HepG2 (cell line): ENCODE measurements around the gene COPS7A. TPM values are rescaled to one million over a fixed set of nuclear protein-coding genes. Genes with fewer than 3 reads are reported as not detected.
A peak's percentile ranks its signal among the peaks of the same experiment; 100 is the strongest.

Experiments
- ARNT2 ChIP-seq: sonication (generic); formaldehyde crosslinking; IDR thresholded peaks from 2 replicates; pipeline ENCODE4 v1.8.0; 2022; ENCODE audit warnings: mild to moderate bottlenecking, low read depth, missing genetic modification reagents, moderate library complexity
- BRCA1 ChIP-seq: sonication (generic); formaldehyde crosslinking; IDR thresholded peaks from 2 replicates; pipeline ENCODE4 v1.4.0; 2020; ENCODE audit warnings: missing genetic modification reagents
- FIP1L1 ChIP-seq: fragments of 200-400 bp; formaldehyde crosslinking; IDR thresholded peaks from 2 replicates; pipeline ENCODE4 v1.6.1; 2018; ENCODE audit warnings: low read depth, mild to moderate bottlenecking, low read length, moderate library complexity, borderline replicate concordance; ENCODE audit not compliant: insufficient read depth
- KAT7 ChIP-seq: IDR thresholded peaks from 2 replicates; pipeline ENCODE4 v1.6.1; 2018; ENCODE audit warnings: borderline replicate concordance, missing compliant biosample characterization
- NRL ChIP-seq: sonication (generic); formaldehyde crosslinking; IDR thresholded peaks from 2 replicates; pipeline ENCODE4 v1.5.0; 2020; ENCODE audit warnings: missing genetic modification reagents, mild to moderate bottlenecking, moderate library complexity, borderline replicate concordance
- RNF2 ChIP-seq: fragments of 450-650 bp; conservative IDR thresholded peaks from 2 replicates; pipeline ENCODE4 v1.6.1; 2016; ENCODE audit warnings: low read depth
- SNAPC2 ChIP-seq: sonication (generic); formaldehyde crosslinking; IDR thresholded peaks from 2 replicates; pipeline ENCODE4 v1.8.1; 2022; ENCODE audit warnings: mild to moderate bottlenecking, missing genetic modification reagents
- TGIF2 ChIP-seq: IDR thresholded peaks from 2 replicates; pipeline ENCODE4 v1.6.1; 2016; ENCODE audit warnings: control low read depth, missing compliant biosample characterization
- ZNF678 ChIP-seq: sonication (generic); formaldehyde crosslinking; IDR thresholded peaks from 2 replicates; pipeline ENCODE4 v1.4.0; 2020; ENCODE audit warnings: mild to moderate bottlenecking, missing genetic modification reagents
- ZNF83 ChIP-seq: sonication (generic); formaldehyde crosslinking; IDR thresholded peaks from 2 replicates; pipeline ENCODE4 v1.4.0; 2020; ENCODE audit warnings: missing genetic modification reagents, mild to moderate bottlenecking, borderline replicate concordance
- polyA plus RNA-seq, 8 experiments: library from polyadenylated mRNA; depleted of rRNA in 3 of 8; stranded (reverse) in 7 of 8; unstranded in 1 of 8; fragments of >200 nt; fragmentation: Illumina TruSeq in 4 of 8; extraction: Trizol in 4 of 8; gene quantifications; 2 replicates each; pipeline versions ENCODE4 v1.2.1 to v1.2.3, GENCODE V29; 2011 to 2016; ENCODE audit warnings: low read depth in 4 of 8, missing spikeins in 1 of 8, mixed read lengths in 1 of 8; ENCODE audit not compliant: insufficient read depth in 1 of 8
- total RNA-seq, 5 experiments: library from RNA; depleted of rRNA; stranded (reverse); fragments of >200 nt; fragmentation: Illumina TruSeq; extraction: Trizol; gene quantifications; 2 replicates each; pipeline ENCODE4 v1.2.3, GENCODE V29; 2016; ENCODE audit warnings: low read depth in 1 of 5
- TF ChIP-seq, protein P1 (sequence below): sonication (generic); formaldehyde crosslinking; IDR thresholded peaks from 2 replicates; pipeline ENCODE4 v1.4.0; 2020; ENCODE audit warnings: mild to moderate bottlenecking, missing genetic modification reagents
- TF ChIP-seq, protein P2 (sequence below): sonication (generic); formaldehyde crosslinking; IDR thresholded peaks from 2 replicates; pipeline ENCODE4 v1.4.0; 2020; ENCODE audit warnings: mild to moderate bottlenecking, missing genetic modification reagents
- TF ChIP-seq, protein P3 (sequence below): sonication (generic); formaldehyde crosslinking; IDR thresholded peaks from 2 replicates; pipeline ENCODE4 v1.4.0; 2020; ENCODE audit warnings: missing genetic modification reagents, mild to moderate bottlenecking, borderline replicate concordance
- TF ChIP-seq, protein P4 (sequence below): sonication (generic); formaldehyde crosslinking; conservative IDR thresholded peaks from 2 replicates; pipeline ENCODE4 v1.8.0; 2022; ENCODE audit warnings: mild to moderate bottlenecking, moderate library complexity, missing genetic modification reagents
- TF ChIP-seq, protein P5 (sequence below): sonication (generic); formaldehyde crosslinking; IDR thresholded peaks from 2 replicates; pipeline ENCODE4 v1.4.0; 2020; ENCODE audit warnings: missing genetic modification reagents
- TF ChIP-seq, protein P6 (sequence below): sonication (generic); formaldehyde crosslinking; IDR thresholded peaks from 2 replicates; pipeline ENCODE4 v1.8.0; 2023; ENCODE audit warnings: mild to moderate bottlenecking, missing genetic modification reagents
- TF ChIP-seq, protein P7 (sequence below): sonication (generic); formaldehyde crosslinking; IDR thresholded peaks from 2 replicates; pipeline ENCODE4 v1.5.0; 2020; ENCODE audit warnings: mild to moderate bottlenecking, missing genetic modification reagents, moderate library complexity

COPS7A gene
- total and polyA plus RNA-seq, 2 of the 13 experiments (the other 11 are each of a cell fraction or from before 2014, with no cell fraction given) = 40.0 to 73.6 TPM

DNA sequence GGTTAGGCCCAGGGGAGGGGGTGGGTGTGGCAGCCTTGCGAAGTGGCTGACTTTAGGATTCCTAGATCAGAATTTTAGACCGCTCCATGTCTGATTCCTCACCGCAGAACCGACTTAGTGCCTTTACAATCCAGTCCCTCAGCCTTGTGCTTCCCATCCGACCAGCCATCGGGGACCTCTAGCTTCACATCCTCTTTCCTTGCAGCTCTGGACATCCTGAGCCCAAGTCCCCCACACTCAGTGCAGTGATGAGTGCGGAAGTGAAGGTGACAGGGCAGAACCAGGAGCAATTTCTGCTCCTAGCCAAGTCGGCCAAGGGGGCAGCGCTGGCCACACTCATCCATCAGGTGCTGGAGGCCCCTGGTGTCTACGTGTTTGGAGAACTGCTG is 557 bp downstream of the COPS7A start (continued):
- TF ChIP-seq NRL (CRISPR knock-in tag) (peak; percentile 75; the same call in 1 of the 2 replicates), ZNF83 (CRISPR knock-in tag) (0 out of 2 replicates have a peak, but pooled peaks have one; percentile 12), ZNF678 (CRISPR knock-in tag) (peak; percentile 29; the same call in 1 of the 2 replicates), BRCA1 (peak; percentile 21; the same call in 1 of the 2 replicates), SNAPC2 (0 out of 2 replicates have a peak, but pooled peaks have one; percentile 21), FIP1L1 (no peak), RNF2 (0 out of 2 replicates have a peak, but pooled peaks have one; percentile 9), KAT7 (CRISPR knock-in tag) (no peak), ARNT2 (CRISPR knock-in tag) (peak; percentile 3; the same call in 1 of the 2 replicates), TGIF2 (CRISPR knock-in tag) (no peak)
- TF ChIP-seq, protein P1, sequence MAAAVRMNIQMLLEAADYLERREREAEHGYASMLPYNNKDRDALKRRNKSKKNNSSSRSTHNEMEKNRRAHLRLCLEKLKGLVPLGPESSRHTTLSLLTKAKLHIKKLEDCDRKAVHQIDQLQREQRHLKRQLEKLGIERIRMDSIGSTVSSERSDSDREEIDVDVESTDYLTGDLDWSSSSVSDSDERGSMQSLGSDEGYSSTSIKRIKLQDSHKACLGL (CRISPR knock-in tag) = peak; percentile 10; the same call in 1 of the 2 replicates
- TF ChIP-seq, protein P2, sequence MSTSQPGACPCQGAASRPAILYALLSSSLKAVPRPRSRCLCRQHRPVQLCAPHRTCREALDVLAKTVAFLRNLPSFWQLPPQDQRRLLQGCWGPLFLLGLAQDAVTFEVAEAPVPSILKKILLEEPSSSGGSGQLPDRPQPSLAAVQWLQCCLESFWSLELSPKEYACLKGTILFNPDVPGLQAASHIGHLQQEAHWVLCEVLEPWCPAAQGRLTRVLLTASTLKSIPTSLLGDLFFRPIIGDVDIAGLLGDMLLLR (CRISPR knock-in tag) = no peak
- TF ChIP-seq, protein P3, sequence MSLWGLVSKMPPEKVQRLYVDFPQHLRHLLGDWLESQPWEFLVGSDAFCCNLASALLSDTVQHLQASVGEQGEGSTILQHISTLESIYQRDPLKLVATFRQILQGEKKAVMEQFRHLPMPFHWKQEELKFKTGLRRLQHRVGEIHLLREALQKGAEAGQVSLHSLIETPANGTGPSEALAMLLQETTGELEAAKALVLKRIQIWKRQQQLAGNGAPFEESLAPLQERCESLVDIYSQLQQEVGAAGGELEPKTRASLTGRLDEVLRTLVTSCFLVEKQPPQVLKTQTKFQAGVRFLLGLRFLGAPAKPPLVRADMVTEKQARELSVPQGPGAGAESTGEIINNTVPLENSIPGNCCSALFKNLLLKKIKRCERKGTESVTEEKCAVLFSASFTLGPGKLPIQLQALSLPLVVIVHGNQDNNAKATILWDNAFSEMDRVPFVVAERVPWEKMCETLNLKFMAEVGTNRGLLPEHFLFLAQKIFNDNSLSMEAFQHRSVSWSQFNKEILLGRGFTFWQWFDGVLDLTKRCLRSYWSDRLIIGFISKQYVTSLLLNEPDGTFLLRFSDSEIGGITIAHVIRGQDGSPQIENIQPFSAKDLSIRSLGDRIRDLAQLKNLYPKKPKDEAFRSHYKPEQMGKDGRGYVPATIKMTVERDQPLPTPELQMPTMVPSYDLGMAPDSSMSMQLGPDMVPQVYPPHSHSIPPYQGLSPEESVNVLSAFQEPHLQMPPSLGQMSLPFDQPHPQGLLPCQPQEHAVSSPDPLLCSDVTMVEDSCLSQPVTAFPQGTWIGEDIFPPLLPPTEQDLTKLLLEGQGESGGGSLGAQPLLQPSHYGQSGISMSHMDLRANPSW (CRISPR knock-in tag) = no peak
- TF ChIP-seq, protein P4, sequence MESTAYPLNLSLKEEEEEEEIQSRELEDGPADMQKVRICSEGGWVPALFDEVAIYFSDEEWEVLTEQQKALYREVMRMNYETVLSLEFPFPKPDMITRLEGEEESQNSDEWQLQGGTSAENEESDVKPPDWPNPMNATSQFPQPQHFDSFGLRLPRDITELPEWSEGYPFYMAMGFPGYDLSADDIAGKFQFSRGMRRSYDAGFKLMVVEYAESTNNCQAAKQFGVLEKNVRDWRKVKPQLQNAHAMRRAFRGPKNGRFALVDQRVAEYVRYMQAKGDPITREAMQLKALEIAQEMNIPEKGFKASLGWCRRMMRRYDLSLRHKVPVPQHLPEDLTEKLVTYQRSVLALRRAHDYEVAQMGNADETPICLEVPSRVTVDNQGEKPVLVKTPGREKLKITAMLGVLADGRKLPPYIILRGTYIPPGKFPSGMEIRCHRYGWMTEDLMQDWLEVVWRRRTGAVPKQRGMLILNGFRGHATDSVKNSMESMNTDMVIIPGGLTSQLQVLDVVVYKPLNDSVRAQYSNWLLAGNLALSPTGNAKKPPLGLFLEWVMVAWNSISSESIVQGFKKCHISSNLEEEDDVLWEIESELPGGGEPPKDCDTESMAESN (CRISPR knock-in tag) = 0 out of 2 replicates have a peak, but pooled peaks have one; percentile 5
- TF ChIP-seq, protein P5, sequence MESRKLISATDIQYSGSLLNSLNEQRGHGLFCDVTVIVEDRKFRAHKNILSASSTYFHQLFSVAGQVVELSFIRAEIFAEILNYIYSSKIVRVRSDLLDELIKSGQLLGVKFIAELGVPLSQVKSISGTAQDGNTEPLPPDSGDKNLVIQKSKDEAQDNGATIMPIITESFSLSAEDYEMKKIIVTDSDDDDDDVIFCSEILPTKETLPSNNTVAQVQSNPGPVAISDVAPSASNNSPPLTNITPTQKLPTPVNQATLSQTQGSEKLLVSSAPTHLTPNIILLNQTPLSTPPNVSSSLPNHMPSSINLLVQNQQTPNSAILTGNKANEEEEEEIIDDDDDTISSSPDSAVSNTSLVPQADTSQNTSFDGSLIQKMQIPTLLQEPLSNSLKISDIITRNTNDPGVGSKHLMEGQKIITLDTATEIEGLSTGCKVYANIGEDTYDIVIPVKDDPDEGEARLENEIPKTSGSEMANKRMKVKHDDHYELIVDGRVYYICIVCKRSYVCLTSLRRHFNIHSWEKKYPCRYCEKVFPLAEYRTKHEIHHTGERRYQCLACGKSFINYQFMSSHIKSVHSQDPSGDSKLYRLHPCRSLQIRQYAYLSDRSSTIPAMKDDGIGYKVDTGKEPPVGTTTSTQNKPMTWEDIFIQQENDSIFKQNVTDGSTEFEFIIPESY (CRISPR knock-in tag) = no peak
- TF ChIP-seq, protein P6, sequence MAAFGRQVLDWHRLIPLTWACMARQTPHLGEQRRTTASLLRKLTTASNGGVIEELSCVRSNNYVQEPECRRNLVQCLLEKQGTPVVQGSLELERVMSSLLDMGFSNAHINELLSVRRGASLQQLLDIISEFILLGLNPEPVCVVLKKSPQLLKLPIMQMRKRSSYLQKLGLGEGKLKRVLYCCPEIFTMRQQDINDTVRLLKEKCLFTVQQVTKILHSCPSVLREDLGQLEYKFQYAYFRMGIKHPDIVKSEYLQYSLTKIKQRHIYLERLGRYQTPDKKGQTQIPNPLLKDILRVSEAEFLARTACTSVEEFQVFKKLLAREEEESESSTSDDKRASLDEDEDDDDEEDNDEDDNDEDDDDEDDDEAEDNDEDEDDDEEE (CRISPR knock-in tag) = peak; percentile 61
- TF ChIP-seq, protein P7, sequence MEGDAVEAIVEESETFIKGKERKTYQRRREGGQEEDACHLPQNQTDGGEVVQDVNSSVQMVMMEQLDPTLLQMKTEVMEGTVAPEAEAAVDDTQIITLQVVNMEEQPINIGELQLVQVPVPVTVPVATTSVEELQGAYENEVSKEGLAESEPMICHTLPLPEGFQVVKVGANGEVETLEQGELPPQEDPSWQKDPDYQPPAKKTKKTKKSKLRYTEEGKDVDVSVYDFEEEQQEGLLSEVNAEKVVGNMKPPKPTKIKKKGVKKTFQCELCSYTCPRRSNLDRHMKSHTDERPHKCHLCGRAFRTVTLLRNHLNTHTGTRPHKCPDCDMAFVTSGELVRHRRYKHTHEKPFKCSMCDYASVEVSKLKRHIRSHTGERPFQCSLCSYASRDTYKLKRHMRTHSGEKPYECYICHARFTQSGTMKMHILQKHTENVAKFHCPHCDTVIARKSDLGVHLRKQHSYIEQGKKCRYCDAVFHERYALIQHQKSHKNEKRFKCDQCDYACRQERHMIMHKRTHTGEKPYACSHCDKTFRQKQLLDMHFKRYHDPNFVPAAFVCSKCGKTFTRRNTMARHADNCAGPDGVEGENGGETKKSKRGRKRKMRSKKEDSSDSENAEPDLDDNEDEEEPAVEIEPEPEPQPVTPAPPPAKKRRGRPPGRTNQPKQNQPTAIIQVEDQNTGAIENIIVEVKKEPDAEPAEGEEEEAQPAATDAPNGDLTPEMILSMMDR (CRISPR knock-in tag) = 0 out of 2 replicates have a peak, but pooled peaks have one; percentile 3
